H1 (cell line): ENCODE data around the gene TNIK. TPM values are rescaled to one million over a fixed set of nuclear protein-coding genes. Genes with fewer than 3 reads are reported as not detected.

ENCODE experiments used
- CTCF ChIA-PET: fragments of 300-600 bp; sonication (Branson Sonifier 250); formaldehyde crosslinking; loops from one replicate; lab custom pipeline; 2021; ENCODE audit not compliant: partially characterized antibody; lab: Charles Lee
- POLR2A ChIA-PET: fragments of 300-600 bp; sonication (Branson Sonifier 250); formaldehyde crosslinking; loops from one replicate; lab custom pipeline; 2021; ENCODE audit warnings: inconsistent platforms; ENCODE audit not compliant: partially characterized antibody; lab: Charles Lee
- DNase-seq, 2 experiments: peaks; one replicate each; pipeline versions ENCODE4 v3.0.0 to v3.0.0-alpha.2; 2010 to 2022; ENCODE audit warnings: low spot score in 2 of 2, low read depth in 1 of 2, mixed read lengths in 1 of 2
- FAIRE-seq: peaks from 2 replicates; lab custom pipeline; 2011; peaks lifted over from hg19 to GRCh38; lab: Jason Lieb, UNC
- H2AFZ ChIP-seq: 2 replicates; pipeline ENCODE4 v1.8.1; 2012; ENCODE audit warnings: low read length, inconsistent platforms
- H2AK5ac ChIP-seq: 2 replicates; pipeline ENCODE4 v1.6.1; 2013; ENCODE audit warnings: low read depth, low read length
- H2BK120ac ChIP-seq: replicated peaks from 2 replicates; pipeline ENCODE3; 2013; ENCODE audit warnings: low read depth, low read length, inconsistent platforms
- H2BK12ac ChIP-seq: 2 replicates; pipeline ENCODE4 v1.6.1; 2013; ENCODE audit warnings: low read depth, low read length
- H2BK15ac ChIP-seq: 2 replicates; pipeline ENCODE4 v1.6.1; 2013; ENCODE audit warnings: low read length
- H2BK20ac ChIP-seq: 2 replicates; pipeline ENCODE4 v1.6.1; 2013; ENCODE audit warnings: low read length
- H2BK5ac ChIP-seq: 2 replicates; pipeline ENCODE4 v1.6.1; 2013; ENCODE audit warnings: low read depth, low read length
- H3K14ac ChIP-seq: 2 replicates; pipeline ENCODE4 v1.6.1; 2013; ENCODE audit warnings: inconsistent platforms; ENCODE audit not compliant: insufficient read length
- H3K18ac ChIP-seq: 2 replicates; pipeline ENCODE4 v1.6.1; 2013; ENCODE audit warnings: low read length; ENCODE audit errors: extremely low read depth
- H3K23ac ChIP-seq: 2 replicates; pipeline ENCODE4 v1.6.1; 2013; ENCODE audit warnings: inconsistent platforms; ENCODE audit not compliant: insufficient read length
- H3K23me2 ChIP-seq: 2 replicates; pipeline ENCODE4 v1.6.1; 2013; ENCODE audit warnings: low read depth, low read length
- H3K27ac ChIP-seq: 2 replicates; pipeline ENCODE4 v1.6.1; 2011; ENCODE audit warnings: low read depth, low read length, inconsistent platforms
- H3K27me3 ChIP-seq, 4 experiments: replicated peaks in 1 of 4; 1 replicate in 1 of 4; 2 replicates in 3 of 4; pipeline versions ENCODE4 v1.6.1 to v1.8.1; 2011 to 2013; ENCODE audit warnings: low read length in 3 of 4, mild to moderate bottlenecking in 3 of 4, inconsistent platforms in 2 of 4, mixed read lengths in 2 of 4, moderate library complexity in 1 of 4; ENCODE audit not compliant: control insufficient read depth in 3 of 4, insufficient read depth in 3 of 4; ENCODE audit errors: extremely low read depth in 1 of 4
- H3K36me3 ChIP-seq, 4 experiments: 2 replicates each; pipeline versions ENCODE4 v1.6.1 to v1.8.1; 2011 to 2013; ENCODE audit warnings: mild to moderate bottlenecking in 4 of 4, low read length in 3 of 4, moderate library complexity in 2 of 4, control low read depth in 1 of 4, inconsistent platforms in 1 of 4; ENCODE audit not compliant: insufficient read depth in 4 of 4, control insufficient read depth in 2 of 4
- H3K4ac ChIP-seq: replicated peaks from 2 replicates; pipeline ENCODE3; 2013; ENCODE audit warnings: low read length, low read depth, mixed read lengths, inconsistent platforms; ENCODE audit not compliant: insufficient read length
- H3K4me1 ChIP-seq, 4 experiments: replicated peaks in 1 of 4; 1 replicate in 1 of 4; 2 replicates in 3 of 4; pipeline versions ENCODE4 v1.6.1 to v1.8.1; 2011 to 2013; ENCODE audit warnings: low read length in 3 of 4, inconsistent platforms in 2 of 4, mixed read lengths in 1 of 4; ENCODE audit not compliant: insufficient read depth in 4 of 4, control insufficient read depth in 3 of 4
- H3K4me2 ChIP-seq, 2 experiments: 2 replicates each; pipeline versions ENCODE4 v1.6.1 to v1.8.1; 2011 to 2013; ENCODE audit warnings: low read depth in 2 of 2, low read length in 2 of 2, control low read depth in 1 of 2, inconsistent platforms in 1 of 2, mild to moderate bottlenecking in 1 of 2; ENCODE audit not compliant: insufficient read depth in 1 of 2
- H3K4me3 ChIP-seq, 4 experiments: fragments of 200-600, 300-600 bp in 1 of 4; sonication (generic), shearing (Covaris generic), sonication (Bioruptor Twin) in 1 of 4; 2 replicates each; pipeline versions ENCODE4 v1.5.1 to v1.8.1; 2011 to 2016; ENCODE audit warnings: low read length in 4 of 4, low read depth in 3 of 4, control low read depth in 2 of 4, inconsistent platforms in 2 of 4, mild to moderate bottlenecking in 2 of 4, mixed read lengths in 1 of 4, moderate library complexity in 1 of 4; ENCODE audit not compliant: insufficient read depth in 2 of 4; ENCODE audit errors: extremely low read depth in 1 of 4
- H3K56ac ChIP-seq: replicated peaks from 2 replicates; pipeline ENCODE3; 2013; ENCODE audit warnings: low read depth, mild to moderate bottlenecking, mixed read lengths, low read length, inconsistent platforms; ENCODE audit not compliant: insufficient read length
- H3K79me1 ChIP-seq: 2 replicates; pipeline ENCODE4 v1.6.1; 2013; ENCODE audit warnings: low read depth, low read length, control low read depth
- H3K79me2 ChIP-seq, 2 experiments: 2 replicates each; pipeline versions ENCODE4 v1.6.1 to v1.8.1; 2012 to 2013; ENCODE audit warnings: low read length in 2 of 2, mild to moderate bottlenecking in 2 of 2, inconsistent platforms in 1 of 2; ENCODE audit not compliant: insufficient read depth in 2 of 2, control insufficient read depth in 1 of 2
- H3K9ac ChIP-seq, 4 experiments: replicated peaks in 1 of 4; 1 replicate in 1 of 4; 2 replicates in 3 of 4; pipeline versions ENCODE4 v1.6.1 to v1.8.1; 2011 to 2013; ENCODE audit warnings: low read depth in 3 of 4, low read length in 3 of 4, control low read depth in 2 of 4, mild to moderate bottlenecking in 2 of 4, moderate library complexity in 2 of 4, inconsistent platforms in 1 of 4; ENCODE audit errors: extremely low read depth in 1 of 4
- H3K9me3 ChIP-seq, 2 experiments: 2 replicates each; pipeline versions ENCODE4 v1.6.1 to v1.8.1; 2012 to 2013; ENCODE audit warnings: mild to moderate bottlenecking in 2 of 2, moderate library complexity in 2 of 2, control low read depth in 1 of 2, inconsistent platforms in 1 of 2, low read depth in 1 of 2, low read length in 1 of 2, mixed read lengths in 1 of 2; ENCODE audit not compliant: insufficient read depth in 2 of 2
- H4K20me1 ChIP-seq, 2 experiments: replicated peaks in 1 of 2; 2 replicates each; pipeline versions ENCODE3 to v1.8.1; 2011 to 2013; ENCODE audit warnings: inconsistent platforms in 2 of 2, low read length in 2 of 2, mild to moderate bottlenecking in 1 of 2; ENCODE audit not compliant: insufficient read depth in 2 of 2, control insufficient read depth in 1 of 2
- H4K5ac ChIP-seq: 2 replicates; pipeline ENCODE4 v1.6.1; 2013; ENCODE audit warnings: low read length, low read depth, mixed read lengths, inconsistent platforms; ENCODE audit not compliant: insufficient read length
- H4K8ac ChIP-seq: 2 replicates; pipeline ENCODE4 v1.8.0; 2013; ENCODE audit warnings: mild to moderate bottlenecking, moderate library complexity, low read length, inconsistent platforms; ENCODE audit not compliant: insufficient read depth; ENCODE audit errors: extremely low read depth
- H4K91ac ChIP-seq: replicated peaks from 2 replicates; pipeline ENCODE3; 2013; ENCODE audit warnings: low read length, mixed read lengths, inconsistent platforms; ENCODE audit not compliant: insufficient read length
- BACH1 ChIP-seq: IDR thresholded peaks from 2 replicates; pipeline ENCODE4 v1.6.1; 2012; ENCODE audit warnings: low read length, improper control_type of control experiment
- WGBS, 2 experiments: shearing (Covaris generic) in 1 of 2; methylation state at CpG; one replicate each; pipeline versions ENCODE4 v1.1.6 to v1.1.7; 2013 to 2015; ENCODE audit warnings: low lambda C conversion rate in 2 of 2, mixed read lengths in 2 of 2, inconsistent platforms in 1 of 2, low coverage in 1 of 2, missing lambda C conversion rate in 1 of 2; ENCODE audit not compliant: insufficient replicate concordance in 2 of 2, insufficient coverage in 1 of 2, insufficient read length in 1 of 2; ENCODE audit errors: extremely low coverage in 1 of 2, missing lambda C conversion rate in 1 of 2; 5-methylcytosine and 5-hydroxymethylcytosine counted together
- polyA plus RNA-seq, 7 experiments: library from polyadenylated mRNA; depleted of rRNA in 3 of 7; stranded (reverse) in 5 of 7; unstranded in 2 of 7; fragments of >200 nt in 5 of 7; fragments of 200-250 nt in 2 of 7; gene quantifications; 1 replicate in 5 of 7; 2 replicates in 1 of 7; 4 replicates in 1 of 7; pipeline versions ENCODE4 v1.2.1 to v1.2.3, GENCODE V29; 2011 to 2013; ENCODE audit warnings: missing spikeins in 2 of 7, mixed read lengths in 2 of 7
- total RNA-seq: library from RNA; stranded (reverse); fragmentation: NEBNext Ultra II Directional; extraction: Animal tissue kit (Norgen Biotek cat#: 25700); gene quantifications from 2 replicates; pipeline ENCODE4 v1.2.1, GENCODE V29; 2021
- TF ChIP-seq, protein P1 (sequence below): IDR thresholded peaks from 2 replicates; pipeline ENCODE4 v1.6.1; 2012; ENCODE audit warnings: inconsistent platforms
- TF ChIP-seq, protein P2 (sequence below): IDR thresholded peaks from 2 replicates; pipeline ENCODE4 v1.6.1; 2012; ENCODE audit warnings: inconsistent platforms

The TNIK gene
- total and polyA plus RNA-seq, 2 of the 8 experiments (the other 6 are each of a cell fraction or from before 2014, with no cell fraction given) = 7.4 to 42.0 TPM

DNA sequence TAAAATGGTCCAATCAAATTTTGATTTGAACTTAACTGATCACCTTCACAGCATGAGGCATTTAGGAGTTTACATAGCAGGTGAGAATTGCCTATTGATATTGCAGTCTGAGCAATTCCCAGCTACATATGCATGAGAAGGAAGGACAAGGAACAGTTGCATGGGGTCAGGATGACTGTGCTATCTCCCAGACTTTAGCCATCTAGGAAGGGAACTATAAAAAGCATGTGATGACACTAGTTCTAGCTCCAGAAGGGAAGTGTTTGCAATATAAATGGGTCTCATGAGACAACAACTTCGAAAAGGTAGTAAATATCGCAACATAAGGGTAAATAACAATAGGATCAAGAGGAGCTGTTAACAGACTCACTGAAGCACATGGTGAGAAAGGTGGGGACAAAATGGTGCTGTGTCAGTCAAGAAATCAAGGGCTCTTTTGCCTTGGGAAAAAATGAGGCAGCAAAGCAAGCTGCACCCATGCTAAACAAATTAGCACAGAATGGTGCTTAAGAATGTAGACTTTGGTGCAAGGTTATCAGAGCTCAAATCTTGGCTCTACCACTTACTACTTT lies 343.3 kb downstream of the TNIK start:
- Histone ChIP-seq H2BK12ac (0 out of 2 replicates have a peak overlapping the region, but pooled peaks have one; percentile 10), H4K20me1 (no peaks in the 10 kb centered on the region), H2BK20ac (no peak overlapping the region), H3K23me2 (no peaks in the 10 kb centered on the region), H2BK120ac (no peak overlapping the region), H4K5ac (no peak overlapping the region), H3K14ac (no peak overlapping the region), H2BK5ac (no peak overlapping the region), H3K56ac (no peak overlapping the region), H4K8ac (no peak overlapping the region), H3K4me3 (no peak overlapping the region), H3K79me1 (no peaks in the 10 kb centered on the region), H3K9ac (no peak overlapping the region), H2BK15ac (no peak overlapping the region), H2AK5ac (no peak overlapping the region), H3K27me3 (no peaks in the 10 kb centered on the region), H3K23ac (no peak overlapping the region), H3K27ac (no peak overlapping the region), H3K9me3 (no peaks in the 10 kb centered on the region), H2AFZ (no peak overlapping the region), H4K91ac (no peak overlapping the region), H3K79me2 (no peaks in the 10 kb centered on the region), H3K18ac (no peak overlapping the region), H3K4me1 (peaks cover 0 to 9% (median 4%) of the 10 kb centered on the region in 4 experiments; a peak in 4 of 7 replicates), H3K4me2 (peak overlapping the region in 1 of 2 experiments; percentile 32; a peak in 2 of 4 replicates), H3K36me3 (no peaks in the 10 kb centered on the region; a peak in 2 of 8 replicates), H3K4ac (no peak overlapping the region)
- WGBS, 2 experiments = 68% methylated on average over 2 of the region's 2 CpGs; no CpG with 5 or more reads in 1 of the 2 experiments
- FAIRE-seq (no peak), DNase-seq (no peak)
- ChIA-PET CTCF (interaction anchor here (0.6 kb wide), 1 partner anchor 52 kb away, joined by 3 read pairs; no protein-coding TSS in a partner anchor), POLR2A (no interaction called here)
- TF ChIP-seq, protein P1, sequence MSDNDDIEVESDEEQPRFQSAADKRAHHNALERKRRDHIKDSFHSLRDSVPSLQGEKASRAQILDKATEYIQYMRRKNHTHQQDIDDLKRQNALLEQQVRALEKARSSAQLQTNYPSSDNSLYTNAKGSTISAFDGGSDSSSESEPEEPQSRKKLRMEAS = peak; percentile 60
- TF ChIP-seq, protein P2, sequence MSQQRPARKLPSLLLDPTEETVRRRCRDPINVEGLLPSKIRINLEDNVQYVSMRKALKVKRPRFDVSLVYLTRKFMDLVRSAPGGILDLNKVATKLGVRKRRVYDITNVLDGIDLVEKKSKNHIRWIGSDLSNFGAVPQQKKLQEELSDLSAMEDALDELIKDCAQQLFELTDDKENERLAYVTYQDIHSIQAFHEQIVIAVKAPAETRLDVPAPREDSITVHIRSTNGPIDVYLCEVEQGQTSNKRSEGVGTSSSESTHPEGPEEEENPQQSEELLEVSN = peak; percentile 68
- TF ChIP-seq BACH1 = no peak
